ENCODE measurements around the gene SPAG16.

DNA sequence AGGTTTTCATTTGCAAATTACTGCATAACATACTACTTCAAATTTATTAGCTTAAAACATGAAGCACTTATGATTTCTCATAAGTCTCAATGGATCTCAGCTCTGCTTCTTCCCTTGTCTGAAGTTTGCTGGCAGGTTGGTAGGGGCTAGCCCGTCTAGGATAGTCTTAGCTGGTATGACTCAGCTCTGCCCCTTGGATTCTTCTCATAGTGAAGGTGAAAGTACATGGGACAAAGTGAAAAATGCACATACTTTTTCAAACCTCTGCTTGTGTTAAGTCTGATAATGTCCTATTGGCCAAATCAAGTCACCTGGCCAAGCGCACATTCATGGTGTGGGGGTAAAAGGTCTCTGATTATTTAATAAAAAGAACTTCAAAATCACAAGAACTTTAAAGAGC lies 941.8 kb downstream of the SPAG16 start:
- TF ChIP-seq, protein P1, sequence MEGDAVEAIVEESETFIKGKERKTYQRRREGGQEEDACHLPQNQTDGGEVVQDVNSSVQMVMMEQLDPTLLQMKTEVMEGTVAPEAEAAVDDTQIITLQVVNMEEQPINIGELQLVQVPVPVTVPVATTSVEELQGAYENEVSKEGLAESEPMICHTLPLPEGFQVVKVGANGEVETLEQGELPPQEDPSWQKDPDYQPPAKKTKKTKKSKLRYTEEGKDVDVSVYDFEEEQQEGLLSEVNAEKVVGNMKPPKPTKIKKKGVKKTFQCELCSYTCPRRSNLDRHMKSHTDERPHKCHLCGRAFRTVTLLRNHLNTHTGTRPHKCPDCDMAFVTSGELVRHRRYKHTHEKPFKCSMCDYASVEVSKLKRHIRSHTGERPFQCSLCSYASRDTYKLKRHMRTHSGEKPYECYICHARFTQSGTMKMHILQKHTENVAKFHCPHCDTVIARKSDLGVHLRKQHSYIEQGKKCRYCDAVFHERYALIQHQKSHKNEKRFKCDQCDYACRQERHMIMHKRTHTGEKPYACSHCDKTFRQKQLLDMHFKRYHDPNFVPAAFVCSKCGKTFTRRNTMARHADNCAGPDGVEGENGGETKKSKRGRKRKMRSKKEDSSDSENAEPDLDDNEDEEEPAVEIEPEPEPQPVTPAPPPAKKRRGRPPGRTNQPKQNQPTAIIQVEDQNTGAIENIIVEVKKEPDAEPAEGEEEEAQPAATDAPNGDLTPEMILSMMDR (IDR thresholded peaks at IDR 0.05; ENCODE audit: low read depth, low read length): no peak
- TF ChIP-seq EZH2phosphoT487 (IDR thresholded peaks at IDR 0.05; ENCODE audit: low read depth): no peak
